Colonic mucosa (tissue), 4 donors: ENCODE data around the gene OGFOD2. TPM values are rescaled to one million over a fixed set of nuclear protein-coding genes. Genes with fewer than 3 reads are reported as not detected.
"Not testable (repeated sequence)": the region's sequence is repeated elsewhere in the genome, so short reads cannot be mapped to it uniquely, and the experiment has no call there.

Experiments
- DNase-seq: peaks from one replicate; pipeline ENCODE4 v3.0.0-alpha.2; 2020
- H3K27ac ChIP-seq: fragments of 200-600 bp; one replicate; pipeline ENCODE4 v1.8.0; 2021
- H3K27me3 ChIP-seq: fragments of 200-600 bp; one replicate; pipeline ENCODE4 v1.8.0; 2021
- H3K36me3 ChIP-seq: fragments of 200-600 bp; one replicate; pipeline ENCODE4 v1.8.0; 2021
- H3K4me1 ChIP-seq: fragments of 200-600 bp; one replicate; pipeline ENCODE4 v1.8.0; 2021; ENCODE audit warnings: mild to moderate bottlenecking
- H3K4me3 ChIP-seq: fragments of 200-600 bp; one replicate; pipeline ENCODE4 v1.8.0; 2021
- H3K9ac ChIP-seq, 2 donors: one replicate each; pipeline ENCODE4 v1.7.0; 2013; ENCODE audit warnings: control low read depth in 2 of 2, low read depth in 2 of 2, low read length in 2 of 2
- H3K9me3 ChIP-seq: fragments of 200-600 bp; one replicate; pipeline ENCODE4 v1.8.0; 2021
- CTCF ChIP-seq: fragments of 200-600 bp; IDR thresholded peaks from one replicate; pipeline ENCODE4 v1.8.0; 2022; ENCODE audit warnings: antibody characterized with exemption, mild to moderate bottlenecking
- intact Hi-C: fragments of 100-400 bp; cut with DNase I; formaldehyde crosslinking; loops from one replicate; pipeline ENCODE4 v1.14.1; 2022
- total RNA-seq, 2 donors: library from RNA; stranded (reverse); fragmentation: NEBNext Ultra II Directional in 1 of 2; extraction: Animal tissue kit (Norgen Biotek cat#: 25700) in 1 of 2; gene quantifications; one replicate each; pipeline ENCODE4 v1.2.1, GENCODE V29; 2021
- donor health status: healthy.
- donor health status: DM: no; HTN: no; CAD: no.
- donor health status: DM: no; HTN: no; CAD: no.

Gene OGFOD2
- total RNA-seq, 2 donors from 2014 or later: 15.9 to 28.1 TPM

- H3K36me3 ChIP-seq: no peaks in the 10 kb centered on the region
Observed at GRCh38 chr12:123010110-123010509, 35.1 kb downstream of the OGFOD2 start.

GRCh38 chr12:123010681-123011080 lies 35.6 kb downstream of the OGFOD2 start:
- H3K4me3 ChIP-seq: no peak overlapping the region
- no peaks in the 10 kb centered on the region for H3K27me3 ChIP-seq
- intact Hi-C loops: no loop called here
- no peak overlapping the region for H3K9ac ChIP-seq
- no peak for TF ChIP-seq CTCF
- no peak for DNase-seq
- H3K4me1 ChIP-seq: no peaks in the 10 kb centered on the region
- no peaks in the 10 kb centered on the region for H3K9me3 ChIP-seq
- no peaks in the 10 kb centered on the region for H3K36me3 ChIP-seq
- no peak overlapping the region for H3K27ac ChIP-seq

More at GRCh38 chr12:123010110-123010509, 35.1 kb downstream of the OGFOD2 start:
- Histone ChIP-seq H3K27ac (no peak overlapping the region), H3K9me3 (no peaks in the 10 kb centered on the region), H3K4me1 (no peaks in the 10 kb centered on the region), H3K27me3 (no peaks in the 10 kb centered on the region), H3K9ac (no peak overlapping the region), H3K4me3 (no peak overlapping the region)
- intact Hi-C loops: no loop called here
- DNase-seq: no peak
- no peak for TF ChIP-seq CTCF

GRCh38 chr12:123011701-123012100 lies 36.7 kb downstream of the OGFOD2 start:
- no peak overlapping the region for H3K9ac ChIP-seq
- no peaks in the 10 kb centered on the region for H3K27me3 ChIP-seq
- no peak for DNase-seq
- H3K9me3 ChIP-seq: no peaks in the 10 kb centered on the region
- no peak for TF ChIP-seq CTCF
- H3K36me3 ChIP-seq: no peaks in the 10 kb centered on the region
- no peak overlapping the region for H3K4me3 ChIP-seq
- H3K4me1 ChIP-seq: no peaks in the 10 kb centered on the region
- H3K27ac ChIP-seq: no peak overlapping the region
- intact Hi-C loops: no loop called here

- H3K36me3 ChIP-seq: no peaks in the 10 kb centered on the region
- no peak overlapping the region for H3K9ac ChIP-seq
- H3K27me3 ChIP-seq: no peaks in the 10 kb centered on the region
- DNase-seq: no peak
- H3K4me1 ChIP-seq: no peaks in the 10 kb centered on the region
- H3K9me3 ChIP-seq: no peaks in the 10 kb centered on the region
- intact Hi-C loops: no loop called here
- no peak overlapping the region for H3K27ac ChIP-seq
- TF ChIP-seq CTCF: no peak
- no peak overlapping the region for H3K4me3 ChIP-seq
Observed at GRCh38 chr12:123013185-123014095, 38.4 kb downstream of the OGFOD2 start.

- not testable (repeated sequence) for H3K4me3 ChIP-seq
Observed at GRCh38 chr12:123014473-123014872, 39.4 kb downstream of the OGFOD2 start.

GRCh38 chr12:123017753-123018152 lies 42.7 kb downstream of the OGFOD2 start:
- DNase-seq: no peak
- H3K9me3 ChIP-seq: no peaks in the 10 kb centered on the region
- H3K4me3 ChIP-seq: no peak overlapping the region
- no peak overlapping the region for H3K9ac ChIP-seq
- H3K36me3 ChIP-seq: no peaks in the 10 kb centered on the region
- no peaks in the 10 kb centered on the region for H3K4me1 ChIP-seq
- no peaks in the 10 kb centered on the region for H3K27me3 ChIP-seq
- H3K27ac ChIP-seq: no peak overlapping the region
- intact Hi-C loops: no loop called here
- TF ChIP-seq CTCF: no peak

More at GRCh38 chr12:123014473-123014872, 39.4 kb downstream of the OGFOD2 start:
- H3K4me1 ChIP-seq, H3K27me3 ChIP-seq, H3K9me3 ChIP-seq, H3K36me3 ChIP-seq, DNase-seq, H3K9ac ChIP-seq, H3K27ac ChIP-seq, intact Hi-C loops: not testable (repeated sequence)
